ENCODE results near the gene GPR31. TPM values are rescaled to one million over a fixed set of nuclear protein-coding genes. Genes with fewer than 3 reads are reported as not detected.

The GPR31 gene
- total RNA-seq, 1 experiment from 2014 or later: not detected

DNA sequence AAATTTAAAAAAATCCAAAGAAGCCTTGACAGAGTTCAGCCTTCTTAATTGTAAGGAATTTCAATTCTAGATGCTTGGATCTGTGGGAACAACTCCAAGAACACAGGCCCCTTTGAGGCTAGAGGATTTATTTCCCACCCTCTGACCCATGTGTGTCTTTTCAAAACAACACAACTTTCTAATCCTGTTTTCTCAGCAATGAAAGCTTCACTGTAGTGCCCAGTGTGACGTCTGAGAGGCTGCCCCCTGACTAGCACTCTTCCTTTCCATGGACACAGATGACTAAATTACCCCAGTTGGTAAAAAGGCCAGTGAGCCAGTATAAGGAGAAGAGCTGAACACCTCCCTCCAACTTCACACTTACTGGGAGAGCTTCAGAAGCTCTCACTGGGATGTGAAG, 51.4 kb downstream of the GPR31 start:
- Histone ChIP-seq H3K4me2 (ENCODE audit: insufficient read depth, insufficient read length, low read length) (no peak overlapping the region), H3K14ac (ENCODE audit: insufficient read depth, low read length) (no peak overlapping the region), H4K5ac (ENCODE audit: insufficient read length, low read depth, low read length) (no peak overlapping the region), H4K8ac (replicated peaks; ENCODE audit: insufficient read length, low read depth, low read length) (no peak overlapping the region), H3K9me3 (ENCODE audit: control insufficient read depth, low read depth, low read length) (no peaks in the 10 kb centered on the region), H3K79me2 (ENCODE audit: insufficient read depth, low read length) (no peaks in the 10 kb centered on the region), H3T11ph (ENCODE audit: low read length) (no peak overlapping the region), H3K27ac (ENCODE audit: insufficient read length, low read depth, low read length) (no peak overlapping the region), H3K9ac (ENCODE audit: extremely low read depth, insufficient read length, low read length) (no peak overlapping the region), H3K4me1 (ENCODE audit: insufficient read depth, low read length) (no peaks in the 10 kb centered on the region), H3K4ac (ENCODE audit: low read depth, low read length) (no peak overlapping the region), H3K23ac (ENCODE audit: insufficient read length, low read depth, low read length) (no peak overlapping the region), H3K18ac (ENCODE audit: insufficient read length, low read depth, low read length) (no peak overlapping the region), H2AFZ (ENCODE audit: low read length) (no peak overlapping the region), H2BK15ac (ENCODE audit: low read depth, low read length) (no peak overlapping the region), H3K56ac (ENCODE audit: insufficient read length, low read depth, low read length) (no peak overlapping the region), H3K79me1 (ENCODE audit: insufficient read depth, low read depth, low read length, poor library complexity, severe bottlenecking) (no peaks in the 10 kb centered on the region), H2BK12ac (ENCODE audit: insufficient read length, low read depth, low read length) (no peak overlapping the region), H4K91ac (ENCODE audit: insufficient read length, low read depth, low read length) (no peak overlapping the region), H3K23me2 (ENCODE audit: insufficient read length, low read depth, low read length, poor library complexity, severe bottlenecking) (no peaks in the 10 kb centered on the region), H2BK120ac (ENCODE audit: low read depth, low read length, poor library complexity, severe bottlenecking) (no peak overlapping the region), H2AK5ac (ENCODE audit: insufficient read length, low read length) (no peak overlapping the region), H2BK5ac (ENCODE audit: insufficient read length, low read length) (no peak overlapping the region), H3K27me3 (ENCODE audit: insufficient read depth, low read length) (no peaks in the 10 kb centered on the region), H4K20me1 (ENCODE audit: control insufficient read depth, insufficient read depth, insufficient read length) (no peaks in the 10 kb centered on the region), H2BK20ac (ENCODE audit: low read depth, low read length, poor library complexity, severe bottlenecking) (no peak overlapping the region)
- Mint-ChIP-seq H3K27me3 (ENCODE audit: low read depth) (no peaks in the 10 kb centered on the region), H3K4me3 (no peak overlapping the region), H3K4me1 (peaks cover 0 to 4% of the 10 kb centered on the region in 2 experiments; a peak in 1 of 4 replicates), H3K36me3 (ENCODE audit: insufficient read depth in 1 of 3, low read depth in 3 of 3) (no peaks in the 10 kb centered on the region), H3K27ac (no peak overlapping the region), H3K9me3 (peaks cover 0 to 2% of the 10 kb centered on the region in 2 experiments; a peak in 1 of 5 replicates)
- TF ChIP-seq, protein P1, sequence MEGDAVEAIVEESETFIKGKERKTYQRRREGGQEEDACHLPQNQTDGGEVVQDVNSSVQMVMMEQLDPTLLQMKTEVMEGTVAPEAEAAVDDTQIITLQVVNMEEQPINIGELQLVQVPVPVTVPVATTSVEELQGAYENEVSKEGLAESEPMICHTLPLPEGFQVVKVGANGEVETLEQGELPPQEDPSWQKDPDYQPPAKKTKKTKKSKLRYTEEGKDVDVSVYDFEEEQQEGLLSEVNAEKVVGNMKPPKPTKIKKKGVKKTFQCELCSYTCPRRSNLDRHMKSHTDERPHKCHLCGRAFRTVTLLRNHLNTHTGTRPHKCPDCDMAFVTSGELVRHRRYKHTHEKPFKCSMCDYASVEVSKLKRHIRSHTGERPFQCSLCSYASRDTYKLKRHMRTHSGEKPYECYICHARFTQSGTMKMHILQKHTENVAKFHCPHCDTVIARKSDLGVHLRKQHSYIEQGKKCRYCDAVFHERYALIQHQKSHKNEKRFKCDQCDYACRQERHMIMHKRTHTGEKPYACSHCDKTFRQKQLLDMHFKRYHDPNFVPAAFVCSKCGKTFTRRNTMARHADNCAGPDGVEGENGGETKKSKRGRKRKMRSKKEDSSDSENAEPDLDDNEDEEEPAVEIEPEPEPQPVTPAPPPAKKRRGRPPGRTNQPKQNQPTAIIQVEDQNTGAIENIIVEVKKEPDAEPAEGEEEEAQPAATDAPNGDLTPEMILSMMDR (conservative IDR thresholded peaks at IDR 0.05): no peak
- no peak for DNase-seq
- no CpG with 5 or more reads among the region's 1 CpG for WGBS (ENCODE audit: extremely low coverage, insufficient read length, low lambda C conversion rate)

Other genes starting within 250 kb of the GPR31 start
- 28.2 and 29.2 TPM in 2 replicates for gene RNASET2, start 201.4 kb downstream of the GPR31 start, total RNA-seq (2021)
- 33.6 and 35.4 TPM in 2 replicates for gene CEP43, start 158.6 kb downstream of the GPR31 start, total RNA-seq (2021)
- gene CCR6, start 34.9 kb downstream of the GPR31 start, total RNA-seq (2021): not detected in 2 replicates
- 0.70 and 0.94 TPM in 2 replicates for gene UNC93A, start 133.3 kb upstream of the GPR31 start, total RNA-seq (2021)
- gene TTLL2, start 167.1 kb upstream of the GPR31 start, total RNA-seq (2021): not detected in 2 replicates

All from H9 (cell line).